ENCODE data around the gene FRRS1L.

The FRRS1L gene

GRCh38 chr9:109108318-109108717, 58.7 kb downstream of the FRRS1L start:
- Histone ChIP-seq H3F3A (ENCODE audit: insufficient read depth, low read length) (no peaks in the 10 kb centered on the region), H3K36me3 (ENCODE audit: insufficient read depth, low read length) (peaks cover 33% of the 10 kb centered on the region), H3K4me2 (ENCODE audit: low read length) (peak overlapping the region; percentile 41), H3K27ac (ENCODE audit: low read depth, low read length, poor library complexity, severe bottlenecking) (peak overlapping the region; percentile 62), H3K4me1 (ENCODE audit: insufficient read depth, low read length, severe bottlenecking) (peaks cover 60% of the 10 kb centered on the region), H3K9me2 (ENCODE audit: low read depth, low read length) (no peaks in the 10 kb centered on the region), H4K20me1 (ENCODE audit: insufficient read depth, low read length) (no peaks in the 10 kb centered on the region), H3K4me3 (ENCODE audit: low read depth, low read length, poor library complexity, severe bottlenecking) (no peak overlapping the region), H3K9me3 (ENCODE audit: low read length) (peaks cover 3% of the 10 kb centered on the region; the same call in 1 of the 2 replicates), H2AFZ (ENCODE audit: low read length) (no peak overlapping the region), H3K27me3 (ENCODE audit: insufficient read depth, low read length) (no peaks in the 10 kb centered on the region), H3K79me2 (ENCODE audit: insufficient read depth, low read length) (peaks cover 80% of the 10 kb centered on the region), H3K9ac (ENCODE audit: low read length) (no peak overlapping the region; the same call in 1 of the 2 replicates)
- TF ChIP-seq EZH2 (IDR thresholded peaks at IDR 0.05; ENCODE audit: borderline replicate concordance, low read length) (no peak), CTCF (IDR thresholded peaks at IDR 0.05; ENCODE audit: low read length) (no peak)

DNA sequence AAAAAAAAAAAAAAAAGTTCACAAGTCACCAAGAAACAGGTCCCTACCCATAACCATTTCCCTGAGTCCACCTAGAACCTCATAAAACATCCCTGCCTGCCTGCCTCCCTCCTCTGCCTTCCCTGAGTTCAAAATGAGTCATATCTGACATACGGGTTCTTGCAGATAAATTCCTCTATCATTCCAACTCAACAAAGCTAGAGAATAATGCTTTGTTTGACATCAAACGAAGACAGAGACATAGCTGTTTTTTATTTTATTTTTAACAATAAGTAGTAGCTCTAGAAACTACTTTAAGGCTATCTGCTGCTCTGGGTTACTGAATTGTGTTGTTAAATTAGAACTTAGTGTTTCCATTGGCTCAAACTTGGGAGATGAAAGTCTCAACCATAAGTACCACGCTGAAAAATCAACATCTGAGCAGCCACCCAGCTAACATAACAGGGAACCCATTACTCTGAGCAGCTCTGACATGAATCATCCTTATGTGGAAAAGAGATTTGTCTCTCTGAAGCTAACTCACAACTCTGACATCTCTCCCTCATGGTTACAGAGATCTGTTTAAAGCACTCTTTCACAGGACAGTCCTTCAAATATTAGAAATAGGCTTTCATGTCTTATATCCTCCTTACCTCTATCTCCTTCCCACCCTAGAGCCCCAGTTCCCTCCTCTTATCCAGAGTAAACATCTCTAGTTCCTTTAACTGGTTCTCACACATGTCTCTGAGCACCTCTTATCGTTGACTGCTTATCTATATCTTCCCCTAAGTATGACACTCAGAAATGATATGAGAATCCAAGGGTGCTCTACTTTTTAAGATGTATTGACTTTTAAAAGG, 59.4 kb downstream of the FRRS1L start:
- Histone ChIP-seq H3F3A (ENCODE audit: insufficient read depth, low read length) (no peaks in the 10 kb centered on the region), H3K36me3 (ENCODE audit: insufficient read depth, low read length) (peaks cover 40% of the 10 kb centered on the region), H3K79me2 (ENCODE audit: insufficient read depth, low read length) (peaks cover 80% of the 10 kb centered on the region), H3K9me2 (ENCODE audit: low read depth, low read length) (no peaks in the 10 kb centered on the region), H3K9ac (ENCODE audit: low read length) (no peak overlapping the region; the same call in 1 of the 2 replicates), H3K4me2 (ENCODE audit: low read length) (0 out of 2 replicates have a peak overlapping the region, but pooled peaks have one; percentile 41), H3K27me3 (ENCODE audit: insufficient read depth, low read length) (no peaks in the 10 kb centered on the region), H2AFZ (ENCODE audit: low read length) (no peak overlapping the region), H3K4me3 (ENCODE audit: low read depth, low read length, poor library complexity, severe bottlenecking) (no peak overlapping the region), H3K4me1 (ENCODE audit: insufficient read depth, low read length, severe bottlenecking) (peaks cover 59% of the 10 kb centered on the region), H3K9me3 (ENCODE audit: low read length) (peaks cover 3% of the 10 kb centered on the region; the same call in 1 of the 2 replicates), H3K27ac (ENCODE audit: low read depth, low read length, poor library complexity, severe bottlenecking) (peak overlapping the region; percentile 62), H4K20me1 (ENCODE audit: insufficient read depth, low read length) (no peaks in the 10 kb centered on the region)
- TF ChIP-seq CTCF (IDR thresholded peaks at IDR 0.05; ENCODE audit: low read length) = no peak
- TF ChIP-seq EZH2 (IDR thresholded peaks at IDR 0.05; ENCODE audit: borderline replicate concordance, low read length) = no peak

DNA sequence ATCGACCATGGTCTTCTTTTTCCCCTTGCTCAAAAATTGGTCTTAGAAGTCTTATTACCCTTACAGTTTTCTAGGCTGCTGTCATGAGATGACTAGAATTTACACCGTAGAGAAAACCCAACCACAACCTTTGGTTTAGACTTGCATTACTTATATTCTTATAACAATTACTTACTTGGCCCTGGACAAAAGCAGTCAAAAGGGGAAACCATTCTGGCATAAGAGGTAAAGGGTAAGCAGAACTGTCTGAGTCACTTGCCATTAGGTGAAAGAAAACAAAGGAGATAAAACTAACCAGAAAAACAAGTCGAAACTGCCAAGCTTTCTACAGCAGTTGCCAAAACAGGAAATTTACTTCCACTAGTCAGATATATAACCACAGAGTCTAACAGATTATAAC, 65.2 kb downstream of the FRRS1L start:
- no peak overlapping the region for H3K4me2 ChIP-seq (ENCODE audit: low read length)

More for the DNA sequence above, 65.2 kb downstream of the FRRS1L start:
- Histone ChIP-seq H3K9me3 (ENCODE audit: low read length) (peaks cover 3% of the 10 kb centered on the region; the same call in 1 of the 2 replicates), H3K4me3 (ENCODE audit: low read depth, low read length, poor library complexity, severe bottlenecking) (no peak overlapping the region), H3K4me1 (ENCODE audit: insufficient read depth, low read length, severe bottlenecking) (peaks cover 38% of the 10 kb centered on the region), H3K27ac (ENCODE audit: low read depth, low read length, poor library complexity, severe bottlenecking) (peak overlapping the region; percentile 57), H3K9me2 (ENCODE audit: low read depth, low read length) (no peaks in the 10 kb centered on the region), H3K79me2 (ENCODE audit: insufficient read depth, low read length) (peaks cover 76% of the 10 kb centered on the region), H4K20me1 (ENCODE audit: insufficient read depth, low read length) (no peaks in the 10 kb centered on the region), H3K36me3 (ENCODE audit: insufficient read depth, low read length) (peaks cover 61% of the 10 kb centered on the region), H3K27me3 (ENCODE audit: insufficient read depth, low read length) (no peaks in the 10 kb centered on the region), H3F3A (ENCODE audit: insufficient read depth, low read length) (no peaks in the 10 kb centered on the region), H3K9ac (ENCODE audit: low read length) (no peak overlapping the region), H2AFZ (ENCODE audit: low read length) (no peak overlapping the region)
- TF ChIP-seq CTCF (IDR thresholded peaks at IDR 0.05; ENCODE audit: low read length) (no peak), EZH2 (IDR thresholded peaks at IDR 0.05; ENCODE audit: borderline replicate concordance, low read length) (no peak)

Measured in OCI-LY1 (cell line).